DMS153 (cell line): ENCODE measurements around the gene C3orf70.
A peak's percentile ranks its signal among the peaks of the same experiment; 100 is the strongest.

Source experiments
- DNase-seq: peaks from one replicate; lab custom pipeline; 2025; lab: John Stamatoyannopoulos, UW

The C3orf70 gene

DNA sequence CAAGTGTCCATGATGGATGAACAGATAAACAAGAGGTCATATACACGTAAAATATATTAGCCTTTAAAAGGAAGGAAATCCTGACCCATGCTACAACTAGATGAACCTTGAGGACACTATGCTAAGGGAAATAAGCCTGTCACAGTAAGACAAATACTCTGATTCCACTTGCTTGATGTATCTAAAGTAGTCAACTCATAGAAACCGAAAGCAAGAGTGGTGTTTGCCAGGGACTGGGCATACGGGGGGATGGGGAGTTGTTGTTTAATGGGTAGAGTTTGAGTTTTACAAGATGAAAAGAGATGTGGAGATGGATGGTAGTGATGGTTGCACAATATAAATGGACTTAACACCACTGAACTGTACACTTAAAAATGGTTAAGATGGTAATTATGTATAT, 65.4 kb downstream of the C3orf70 start:
- no peak for DNase-seq

DNA sequence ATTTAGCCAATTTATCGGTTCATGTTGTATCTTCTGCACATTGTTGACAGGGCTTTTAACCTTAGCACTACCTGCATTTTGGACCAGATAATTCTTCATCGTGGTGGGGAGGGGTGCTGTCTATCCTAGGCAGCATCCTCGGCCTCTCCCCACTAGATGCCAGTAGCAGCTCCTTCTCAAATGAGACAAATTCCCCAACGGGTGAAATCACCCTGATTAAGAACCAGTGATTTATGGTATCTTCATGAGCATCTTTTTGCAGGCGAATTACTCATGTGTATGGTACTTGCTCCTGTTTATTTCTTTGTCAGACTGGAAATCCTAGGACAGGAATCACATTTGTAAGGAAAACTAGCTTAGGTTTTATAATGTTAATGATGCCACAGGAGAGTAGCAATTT, 68.0 kb downstream of the C3orf70 start:
- no peak for DNase-seq

DNA sequence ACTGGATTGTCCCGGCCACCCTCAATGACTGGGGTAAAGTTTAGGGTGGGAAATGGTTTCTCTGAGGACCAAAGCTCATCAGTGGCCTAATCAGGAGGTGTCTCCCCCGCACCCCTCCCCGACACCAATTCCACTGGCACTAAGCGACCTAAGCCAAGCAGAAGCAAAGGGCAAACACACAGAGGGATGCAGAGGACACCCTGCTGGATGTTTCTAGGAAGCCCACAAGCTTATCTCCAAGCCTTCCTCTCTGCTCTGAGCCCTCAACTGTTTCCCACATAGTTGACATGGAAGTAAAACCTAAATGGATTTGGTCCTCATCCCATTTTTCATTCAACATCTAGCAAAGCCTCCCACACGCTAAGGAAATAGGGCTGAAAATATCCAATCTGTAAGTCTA, 68.5 kb downstream of the C3orf70 start:
- no peak for DNase-seq

DNA sequence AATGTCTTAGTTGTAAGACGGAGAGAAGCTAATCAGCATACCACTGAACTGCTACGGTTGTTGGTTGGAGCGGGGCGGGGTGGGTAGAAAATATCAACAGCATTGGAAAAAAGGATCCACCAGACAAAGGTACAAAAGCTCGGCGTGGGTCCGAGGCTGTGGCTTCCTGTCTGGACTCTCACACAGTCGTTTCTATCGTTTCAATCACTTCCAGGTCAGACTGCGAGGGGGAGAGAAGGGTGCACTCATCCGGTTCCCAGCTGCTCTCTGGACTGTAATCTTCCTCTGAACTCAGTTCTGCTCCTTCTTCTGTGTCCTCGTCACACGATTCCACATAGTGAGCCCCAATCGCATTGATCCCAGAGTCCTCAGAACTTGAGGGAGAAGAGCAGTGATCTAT, 70.0 kb downstream of the C3orf70 start:
- no peak for DNase-seq

DNA sequence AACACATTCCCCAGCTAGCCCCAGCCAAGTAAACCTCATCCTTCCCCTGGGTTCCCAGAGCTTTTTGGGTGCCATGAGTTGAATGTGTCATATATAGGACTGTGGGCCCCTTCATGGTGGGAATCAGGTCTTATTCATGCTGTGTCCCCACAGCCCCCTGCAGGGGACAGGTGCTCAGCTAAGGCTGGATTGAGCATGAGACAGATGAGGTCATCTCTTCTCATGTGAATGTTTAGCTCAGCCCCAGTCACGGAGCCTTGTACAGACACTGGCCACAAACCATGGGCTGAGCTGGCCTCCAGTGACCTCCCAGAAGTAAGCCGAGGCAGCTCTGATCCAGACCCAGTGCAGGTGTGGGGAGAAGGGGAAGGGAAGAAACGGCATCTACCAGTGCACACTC, 70.7 kb downstream of the C3orf70 start:
- no peak for DNase-seq

DNA sequence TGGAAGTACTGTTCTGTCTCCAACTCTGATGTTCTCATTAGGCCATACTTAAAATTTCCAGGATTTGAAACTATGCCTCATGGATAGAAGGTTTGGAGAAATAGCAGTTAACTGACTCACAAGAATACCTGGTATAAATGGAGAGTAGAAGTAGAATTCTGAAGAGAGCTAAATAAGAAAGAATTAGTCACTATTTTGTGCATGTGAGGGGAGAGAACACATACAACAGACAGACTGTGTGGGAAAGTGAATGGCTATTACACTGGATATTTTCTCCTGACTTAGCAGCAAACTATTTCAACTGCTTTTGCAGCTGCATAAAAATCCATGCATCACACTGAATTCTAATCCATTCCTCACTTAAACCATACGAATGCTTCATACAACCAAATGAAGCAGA, 71.3 kb downstream of the C3orf70 start:
- DNase-seq = no peak

DNA sequence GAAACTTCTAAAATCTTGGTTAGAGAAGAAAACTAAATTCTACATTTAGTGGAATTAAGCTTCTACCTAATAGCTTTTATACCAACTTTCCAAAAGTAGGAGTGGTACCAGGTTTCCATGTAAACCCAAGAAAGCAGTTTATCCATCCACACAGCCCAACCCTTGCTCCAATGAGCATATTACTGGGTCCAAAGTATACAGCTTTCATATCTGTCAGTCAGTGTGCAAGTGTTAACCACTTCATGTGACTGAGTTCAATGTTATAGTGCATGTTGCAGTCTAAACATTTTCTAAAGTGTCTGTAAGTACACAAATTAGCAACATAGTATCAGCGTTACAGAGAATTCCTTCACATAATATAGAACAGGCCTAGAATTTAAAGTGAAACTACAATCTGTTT, 73.2 kb downstream of the C3orf70 start:
- DNase-seq = no peak

DNA sequence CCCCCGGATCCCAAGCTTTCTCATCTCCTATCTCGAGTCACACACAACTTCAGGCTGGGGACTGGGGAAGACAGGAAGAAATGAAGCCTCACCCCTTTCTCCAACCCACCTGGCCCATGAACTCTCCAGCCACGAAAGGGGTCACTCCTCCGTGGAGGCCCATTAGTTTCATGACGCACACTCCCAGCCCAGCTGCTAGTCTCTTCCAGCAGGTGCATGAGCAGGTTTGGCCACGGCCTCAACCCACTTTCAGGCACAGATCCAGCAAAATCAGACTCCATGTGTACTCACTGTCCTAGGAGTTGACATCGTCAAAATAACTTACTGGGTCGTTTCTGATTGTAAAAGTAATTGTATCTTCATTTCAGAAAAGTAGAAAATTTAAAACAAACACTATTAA, 76.6 kb downstream of the C3orf70 start:
- no peak for DNase-seq

DNA sequence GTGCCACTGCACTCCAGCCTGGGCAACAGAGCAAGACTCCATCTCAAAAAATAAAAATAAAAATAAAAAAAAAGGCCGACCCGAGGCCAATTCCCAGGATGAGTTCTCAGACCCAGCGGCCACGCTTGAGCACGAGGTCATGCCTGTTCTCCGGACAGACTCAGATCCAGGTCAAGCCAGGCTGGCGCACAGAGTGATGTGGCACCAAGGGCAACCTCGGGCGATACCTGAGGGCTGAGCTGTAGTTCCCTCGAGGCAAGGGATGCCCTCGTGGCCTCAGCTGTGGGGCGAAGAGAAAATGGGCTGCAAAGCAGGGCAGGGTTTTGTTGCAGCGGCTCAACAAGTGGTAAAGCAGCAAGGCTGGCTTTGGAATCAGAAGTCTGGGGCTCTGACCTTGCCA, 77.3 kb downstream of the C3orf70 start:
- DNase-seq = no peak

DNA sequence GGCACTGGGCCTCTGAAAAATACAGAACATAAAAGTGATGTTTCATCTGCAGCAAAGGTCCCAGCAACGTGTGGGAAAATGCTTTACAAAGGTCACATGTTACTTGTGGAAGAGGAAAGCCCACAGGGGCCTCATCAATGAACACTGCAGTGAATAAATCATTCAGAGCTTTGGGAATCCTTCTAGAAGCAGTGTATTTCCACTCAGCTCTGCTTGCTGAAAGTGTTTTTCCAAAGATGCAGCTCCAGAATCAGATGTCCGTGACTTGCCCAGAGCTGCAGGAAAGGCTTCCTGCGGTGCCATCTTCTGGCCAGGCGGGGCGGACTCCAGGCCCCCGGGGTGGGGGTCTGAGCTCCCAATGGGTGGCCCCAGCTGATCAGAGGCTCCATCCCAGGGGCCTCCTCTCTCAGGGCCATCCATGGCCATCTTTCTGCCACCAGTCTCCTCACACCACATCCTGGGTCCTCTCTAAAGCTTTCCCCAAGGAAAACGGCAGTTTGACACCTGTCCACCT, 81.5 kb downstream of the C3orf70 start:
- DNase-seq = no peak

DNA sequence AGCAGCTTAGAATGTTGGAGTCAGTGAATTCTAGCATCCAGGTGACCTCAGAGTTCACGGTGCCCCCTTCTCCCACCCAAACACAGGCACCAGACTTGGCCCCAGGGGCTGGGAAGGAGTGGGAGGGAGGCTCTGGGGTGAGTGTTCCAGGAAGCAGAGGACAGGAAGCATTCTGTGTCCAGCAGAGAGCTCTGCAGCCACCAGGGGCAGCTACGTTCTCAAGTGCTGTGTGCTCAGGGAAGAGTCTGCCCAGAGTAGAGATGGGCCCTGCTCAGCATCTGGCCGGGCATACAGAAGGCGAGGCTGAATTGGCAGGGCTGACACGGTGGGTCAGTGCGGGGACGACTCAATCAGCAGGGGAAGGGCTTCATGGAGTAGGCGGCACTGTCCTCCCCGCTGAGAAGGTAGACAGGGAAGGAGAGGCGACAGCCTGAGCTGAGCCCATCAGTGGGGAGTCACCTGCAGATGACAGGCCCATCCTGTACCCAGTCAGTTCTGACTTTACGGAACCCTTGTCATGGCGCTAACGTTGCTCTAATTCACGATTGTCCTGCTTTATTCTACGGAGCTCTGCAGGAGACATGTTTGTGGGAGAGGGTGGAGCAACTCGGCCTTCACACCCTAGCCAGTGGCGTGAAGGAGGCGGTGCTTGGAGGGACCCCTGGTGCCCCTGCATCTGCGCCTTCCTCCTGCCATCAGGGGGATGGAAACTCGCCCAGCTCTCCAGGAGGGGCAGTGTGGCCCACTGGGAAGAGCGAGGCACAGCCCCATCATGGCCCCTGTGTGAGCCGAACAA, 82.2 kb downstream of the C3orf70 start:
- peak; percentile 18 for DNase-seq

DNA sequence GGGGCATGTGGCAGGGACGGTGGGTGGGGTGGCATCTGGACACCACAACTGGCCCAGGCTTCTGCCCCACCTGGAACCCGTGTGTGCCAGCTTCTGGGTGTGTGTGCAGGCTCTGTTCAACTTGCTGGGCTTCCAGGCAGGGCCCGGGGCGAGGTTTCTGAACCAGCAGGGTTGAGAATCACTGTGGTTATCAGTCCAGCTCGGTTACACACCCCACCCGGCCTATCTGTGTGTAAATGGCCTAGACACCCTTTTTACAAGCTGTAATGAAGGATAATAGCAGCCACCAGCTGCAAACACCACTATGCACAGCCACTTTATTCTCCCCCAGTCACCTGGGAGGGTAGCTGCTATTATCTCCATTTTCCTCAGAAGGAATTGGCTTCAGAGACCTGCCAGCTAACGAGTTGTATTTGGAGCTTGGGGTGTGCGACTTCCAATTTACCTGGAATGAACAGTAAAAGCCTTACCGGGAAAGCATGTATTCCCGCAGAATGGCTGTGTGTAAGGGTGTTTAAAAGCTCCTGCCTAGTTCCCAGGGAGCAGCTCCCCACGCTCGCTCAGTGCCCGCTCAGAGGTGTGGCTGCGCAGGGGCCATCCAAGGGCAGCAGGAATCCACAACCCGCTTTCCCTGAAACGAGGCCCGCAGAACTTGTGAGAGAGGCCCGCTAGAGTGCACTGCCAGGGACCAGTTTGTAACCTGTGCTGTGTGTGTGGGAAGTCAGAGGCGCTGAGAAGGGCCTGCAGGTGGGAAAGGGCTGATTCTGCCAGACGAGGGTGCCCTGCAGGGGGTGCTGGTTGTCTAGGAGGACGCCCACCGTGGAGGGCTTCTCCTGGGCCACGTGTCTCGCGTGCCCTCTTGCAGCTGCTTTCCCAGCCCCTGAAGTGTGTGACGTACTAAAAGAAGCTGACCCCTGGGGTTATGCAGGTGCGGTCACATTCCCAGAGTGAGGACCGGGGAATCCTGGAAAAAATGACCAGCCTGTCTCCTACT, 83.5 kb downstream of the C3orf70 start:
- no peak for DNase-seq

DNA sequence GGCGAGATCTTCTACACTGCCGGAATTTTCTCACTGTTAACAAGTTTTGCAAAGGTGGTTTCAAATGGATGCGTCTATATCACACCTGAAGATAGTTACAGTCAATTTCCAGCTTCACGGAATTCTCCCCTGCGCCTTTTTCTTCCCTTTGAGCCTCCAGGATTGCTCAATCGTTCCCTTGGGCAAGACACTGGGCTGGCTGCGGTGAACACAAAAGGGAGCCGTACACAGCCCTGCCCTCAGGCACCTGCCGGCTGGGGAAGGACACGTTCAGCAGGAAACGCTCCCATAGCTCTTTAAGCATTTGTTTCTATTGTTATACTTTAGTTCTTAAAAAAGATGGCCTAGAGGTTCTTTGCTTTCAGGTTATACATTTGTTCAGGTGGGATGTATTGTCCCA, 85.7 kb downstream of the C3orf70 start:
- DNase-seq = no peak

DNA sequence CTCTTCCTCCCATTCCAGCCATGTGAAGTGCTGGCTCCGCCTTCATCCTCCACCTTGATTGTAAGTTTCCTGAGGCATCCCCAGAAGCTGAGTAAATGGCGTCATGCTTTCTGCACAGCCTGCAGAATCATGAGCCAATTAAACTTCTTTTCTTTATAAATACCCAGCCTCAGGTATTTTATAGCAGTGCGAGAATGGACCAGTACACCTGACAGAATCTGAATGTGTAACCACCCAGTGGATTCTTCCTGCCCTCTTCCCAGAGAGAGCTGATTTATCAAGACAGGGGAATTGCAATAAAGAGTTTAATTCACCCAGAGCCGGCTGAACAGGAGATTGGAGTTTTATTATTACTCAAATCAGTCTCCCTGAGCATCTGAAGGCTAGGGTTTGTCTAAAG, 86.6 kb downstream of the C3orf70 start:
- DNase-seq = no peak

DNA sequence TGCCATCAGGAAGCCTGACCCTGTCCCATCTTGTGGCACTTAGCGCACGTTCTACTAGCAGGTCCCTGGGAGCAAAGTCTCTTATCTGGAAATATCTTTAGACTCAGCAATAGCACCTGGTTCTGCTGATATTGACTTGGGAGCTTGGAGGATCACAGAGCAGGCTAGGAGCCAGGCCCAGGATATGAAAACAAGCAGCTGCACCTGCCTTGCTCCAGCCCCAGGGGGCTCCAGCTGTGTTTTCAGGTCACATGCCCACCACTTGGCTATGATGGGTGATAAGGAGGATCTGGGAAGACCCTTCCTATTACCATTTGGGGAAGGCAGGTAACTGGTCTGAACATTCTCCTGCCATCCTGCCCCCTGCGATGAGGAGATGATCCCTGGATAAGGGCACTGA, 87.8 kb downstream of the C3orf70 start:
- no peak for DNase-seq

DNA sequence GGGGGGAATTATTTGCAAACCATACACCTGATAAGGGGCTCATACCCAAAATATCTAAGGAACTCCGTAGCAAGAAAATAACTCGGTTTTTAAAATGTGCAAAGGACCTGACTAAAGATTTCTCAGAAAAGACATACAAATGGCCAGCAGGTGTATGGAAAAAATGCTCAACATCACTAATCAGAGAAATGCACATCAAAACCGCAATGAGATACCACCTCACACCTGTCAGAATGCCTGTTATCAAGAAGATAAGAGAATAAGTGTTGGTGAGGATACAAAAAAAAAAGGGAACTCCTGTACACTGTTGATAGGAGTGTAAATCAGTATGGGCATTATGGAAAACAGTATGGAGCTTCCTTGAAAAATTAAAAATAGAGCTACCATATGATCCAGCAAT, 89.4 kb downstream of the C3orf70 start:
- no peak for DNase-seq

DNA sequence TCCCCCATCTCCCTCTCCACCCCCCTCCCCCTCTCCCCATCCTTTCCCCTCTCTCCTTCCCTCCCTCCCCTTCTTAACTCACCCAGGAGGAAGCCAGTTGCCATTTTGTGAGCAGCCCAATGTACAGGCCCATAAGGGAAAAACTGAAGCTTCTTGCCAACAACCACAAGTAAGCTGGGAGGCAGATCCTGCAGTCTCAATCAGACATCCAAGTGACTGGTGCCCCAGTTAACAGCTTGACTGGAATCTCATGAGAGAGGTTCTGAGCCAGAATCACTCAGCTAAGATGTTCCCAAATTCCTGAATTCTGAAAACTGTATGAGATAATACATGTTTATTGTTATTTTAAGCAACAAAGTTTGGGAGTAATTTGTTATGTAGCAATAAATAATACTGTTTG, 90.7 kb downstream of the C3orf70 start:
- no peak for DNase-seq

DNA sequence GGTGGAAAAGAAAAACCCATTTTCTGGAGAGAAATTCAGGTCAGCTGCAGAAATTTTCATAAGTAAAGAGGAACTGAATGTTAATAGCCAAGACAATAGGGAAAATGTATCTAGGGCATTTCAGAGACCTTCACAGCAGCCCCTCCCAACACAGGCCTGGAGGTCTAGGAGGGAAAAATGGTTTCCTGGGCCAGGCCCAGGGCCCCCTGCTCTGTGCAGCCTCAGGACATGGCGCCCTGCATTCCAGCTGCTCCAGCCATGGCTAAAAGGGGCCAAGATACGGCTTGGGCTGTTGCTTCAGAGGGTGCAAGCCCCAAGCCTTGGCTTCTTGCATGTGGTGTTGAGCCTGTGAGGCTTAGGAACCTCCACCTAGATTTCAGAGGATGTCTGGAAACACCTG, 92.2 kb downstream of the C3orf70 start:
- DNase-seq = no peak

DNA sequence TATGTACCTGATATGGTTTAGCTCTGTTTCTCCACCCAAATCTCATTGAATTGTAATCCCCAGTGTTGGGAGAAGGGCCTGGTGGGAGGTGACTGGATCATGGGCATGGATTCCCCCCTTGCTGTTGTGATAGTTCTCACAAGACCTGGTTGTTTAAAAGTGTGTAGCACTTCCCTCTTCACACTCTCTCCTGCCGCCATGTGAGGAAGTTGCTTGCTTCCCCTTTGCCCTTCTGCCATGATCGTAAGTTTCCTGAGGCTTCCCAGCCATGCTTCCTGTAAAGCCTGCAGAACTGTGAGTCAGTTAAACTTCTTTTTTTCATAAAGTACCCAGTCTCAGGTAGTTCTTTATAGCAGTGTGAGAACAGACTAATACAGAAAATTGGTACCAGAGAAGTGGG, 93.1 kb downstream of the C3orf70 start:
- DNase-seq = no peak

DNA sequence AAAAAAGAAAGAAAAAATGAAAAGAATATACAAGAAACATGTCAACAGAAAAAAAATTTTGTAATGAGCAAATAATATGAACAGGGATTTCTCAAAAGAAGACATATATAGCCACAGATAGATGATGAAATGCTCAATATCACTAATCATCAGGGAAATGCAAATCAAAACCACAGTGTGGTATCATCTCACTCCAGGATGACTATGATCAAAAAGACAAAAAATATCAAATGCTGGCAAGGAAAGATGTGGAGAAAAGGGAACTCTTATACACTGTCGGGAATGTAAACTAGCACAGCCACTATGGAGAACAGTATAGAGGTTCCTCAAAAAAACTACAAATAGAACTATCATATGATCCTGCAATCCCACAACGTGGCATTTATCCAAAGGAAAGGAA, 94.1 kb downstream of the C3orf70 start:
- DNase-seq = no peak

DNA sequence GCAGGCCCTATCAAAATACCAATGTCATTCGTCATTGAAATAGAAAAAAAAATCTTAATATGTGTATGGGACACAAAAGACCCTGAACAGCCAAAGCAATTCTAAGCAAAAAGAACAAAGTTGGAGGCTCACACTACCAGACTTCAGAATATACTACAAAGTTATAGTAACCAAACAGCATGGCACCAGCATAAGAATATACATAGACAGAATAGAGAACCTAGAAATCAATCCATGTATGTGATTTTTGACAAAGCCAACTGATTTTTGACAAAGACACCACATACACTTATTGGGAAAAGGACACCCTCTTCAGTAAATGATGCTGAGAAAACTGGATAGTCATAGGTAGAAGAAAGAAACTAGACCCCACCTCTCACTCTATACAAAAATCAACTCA, 95.0 kb downstream of the C3orf70 start:
- no peak for DNase-seq

DNA sequence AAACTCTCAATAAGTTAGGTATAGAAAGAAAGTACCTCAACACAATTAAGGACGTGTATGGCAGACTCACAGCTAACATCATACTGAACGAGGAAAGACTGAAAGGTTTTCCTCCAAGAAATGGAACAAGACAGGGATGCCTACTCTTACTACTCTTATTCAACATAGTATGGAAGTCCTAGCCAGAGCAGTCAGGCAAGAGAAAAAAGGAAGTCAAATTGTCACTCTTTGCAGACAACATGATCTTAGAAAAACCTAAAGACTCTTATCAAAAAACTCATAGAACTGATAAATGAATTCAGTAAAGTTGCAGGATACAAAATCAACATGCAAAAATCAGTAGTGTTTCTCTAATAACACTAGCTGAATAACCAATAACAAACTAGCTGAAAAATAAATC, 96.0 kb downstream of the C3orf70 start:
- no peak for DNase-seq

DNA sequence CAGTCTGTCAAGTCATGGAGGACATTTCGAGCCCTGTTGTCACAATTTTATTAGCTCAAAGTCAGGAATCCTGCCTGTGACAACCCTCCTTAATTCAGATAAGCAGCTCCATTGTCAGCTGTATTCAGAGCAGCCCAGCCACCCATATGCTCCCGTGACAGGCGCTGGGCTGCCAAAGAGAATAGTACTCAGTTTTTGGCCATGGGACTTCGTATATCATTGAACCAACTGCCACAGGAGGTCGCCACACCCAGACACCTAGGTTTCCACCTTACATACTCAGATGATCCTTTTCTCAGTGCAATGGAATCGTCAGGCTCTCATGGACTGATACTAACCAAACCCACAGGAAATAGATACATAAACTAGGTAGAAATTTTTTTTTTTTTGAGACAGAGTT, 100.2 kb downstream of the C3orf70 start:
- no peak for DNase-seq
